Thoracic aorta (tissue), 2 donors: Measurements from ENCODE around the gene APOBEC3A. TPM values are rescaled to one million over a fixed set of nuclear protein-coding genes. Genes with fewer than 3 reads are reported as not detected.

ENCODE experiments used
- ATAC-seq: fragments of 150-250 bp; one replicate; pipeline ENCODE4 v1.8.0; 2017; ENCODE audit warnings: low read depth; ENCODE audit not compliant: insufficient number of reproducible peaks, low FRiP score
- DNase-seq: peaks from one replicate; pipeline ENCODE4 v3.0.0-alpha.2; 2020; ENCODE audit warnings: low spot score
- H3K27ac ChIP-seq, 2 donors: fragments of 200-600 bp; sonication (generic); 1 replicate in 1 of 2; 2 replicates in 1 of 2; pipeline ENCODE4 v1.5.1; 2016; ENCODE audit warnings: mild to moderate bottlenecking in 2 of 2, moderate library complexity in 2 of 2
- H3K27me3 ChIP-seq: fragments of 200-600 bp; sonication (generic); replicated peaks from 2 replicates; pipeline ENCODE4 v1.6.0; 2016; ENCODE audit warnings: mild to moderate bottlenecking; ENCODE audit not compliant: insufficient read depth
- H3K36me3 ChIP-seq: fragments of 200-600 bp; sonication (generic); one replicate; pipeline ENCODE4 v1.5.1; 2016
- H3K4me1 ChIP-seq, 2 donors: fragments of 200-600 bp; sonication (generic); 1 replicate in 1 of 2; 2 replicates in 1 of 2; pipeline versions ENCODE4 v1.5.1 to v1.6.0; 2016; ENCODE audit warnings: low read depth in 2 of 2, mild to moderate bottlenecking in 1 of 2; ENCODE audit not compliant: control insufficient read depth in 1 of 2
- H3K4me3 ChIP-seq: fragments of 200-600 bp; sonication (generic); 2 replicates; pipeline ENCODE4 v1.5.1; 2016; ENCODE audit warnings: mild to moderate bottlenecking
- H3K9me3 ChIP-seq: fragments of 200-600 bp; sonication (generic); 2 replicates; pipeline ENCODE4 v1.5.1; 2016
- total RNA-seq, 2 donors: library from RNA; depleted of rRNA; stranded (reverse); fragments of >200 nt; gene quantifications; one replicate each; pipeline versions ENCODE4 v1.1.0 to v1.2.3, GENCODE V29; 2016
- TF ChIP-seq, protein P1 (sequence below): fragments of 200-600 bp; sonication (generic); IDR thresholded peaks from one replicate; pipeline ENCODE4 v1.5.1; 2019; ENCODE audit warnings: antibody characterized with exemption

APOBEC3A gene
- total RNA-seq, 2 donors from 2014 or later = 0.41 to 5.1 TPM

DNA sequence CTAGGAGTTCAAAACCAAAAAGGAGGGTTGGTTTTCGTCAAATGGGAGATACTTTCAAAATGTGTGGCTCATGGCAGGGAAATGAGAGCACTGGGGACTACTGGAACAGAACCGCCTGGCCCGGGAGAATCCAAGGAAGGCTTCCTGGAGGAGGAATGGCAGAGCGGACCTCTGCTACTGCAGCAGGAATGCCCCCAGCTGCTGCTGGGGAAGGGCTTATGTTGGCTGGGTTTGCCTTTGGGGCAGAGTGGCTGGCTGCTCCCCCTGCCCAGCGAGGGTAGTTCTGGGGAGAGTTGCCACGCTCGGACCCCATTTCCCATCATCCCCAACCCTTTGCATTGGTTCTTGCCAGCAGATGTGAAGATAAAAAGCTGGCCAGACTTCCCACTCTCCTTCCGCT lies 10.6 kb upstream of the APOBEC3A start:
- DNase-seq = no peak

GRCh38 chr22:38947321-38948140 lies 9.9 kb upstream of the APOBEC3A start:
- Histone ChIP-seq H3K36me3 (no peaks in the 10 kb centered on the region), H3K27ac (no peak overlapping the region), H3K4me1 (no peaks in the 10 kb centered on the region), H3K4me3 (no peak overlapping the region), H3K9me3 (no peaks in the 10 kb centered on the region), H3K27me3 (no peaks in the 10 kb centered on the region)
- no peak for ATAC-seq
- no peak for DNase-seq
- TF ChIP-seq, protein P1, sequence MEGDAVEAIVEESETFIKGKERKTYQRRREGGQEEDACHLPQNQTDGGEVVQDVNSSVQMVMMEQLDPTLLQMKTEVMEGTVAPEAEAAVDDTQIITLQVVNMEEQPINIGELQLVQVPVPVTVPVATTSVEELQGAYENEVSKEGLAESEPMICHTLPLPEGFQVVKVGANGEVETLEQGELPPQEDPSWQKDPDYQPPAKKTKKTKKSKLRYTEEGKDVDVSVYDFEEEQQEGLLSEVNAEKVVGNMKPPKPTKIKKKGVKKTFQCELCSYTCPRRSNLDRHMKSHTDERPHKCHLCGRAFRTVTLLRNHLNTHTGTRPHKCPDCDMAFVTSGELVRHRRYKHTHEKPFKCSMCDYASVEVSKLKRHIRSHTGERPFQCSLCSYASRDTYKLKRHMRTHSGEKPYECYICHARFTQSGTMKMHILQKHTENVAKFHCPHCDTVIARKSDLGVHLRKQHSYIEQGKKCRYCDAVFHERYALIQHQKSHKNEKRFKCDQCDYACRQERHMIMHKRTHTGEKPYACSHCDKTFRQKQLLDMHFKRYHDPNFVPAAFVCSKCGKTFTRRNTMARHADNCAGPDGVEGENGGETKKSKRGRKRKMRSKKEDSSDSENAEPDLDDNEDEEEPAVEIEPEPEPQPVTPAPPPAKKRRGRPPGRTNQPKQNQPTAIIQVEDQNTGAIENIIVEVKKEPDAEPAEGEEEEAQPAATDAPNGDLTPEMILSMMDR = no peak

More for the DNA sequence above, 10.6 kb upstream of the APOBEC3A start:
- H3K27me3 ChIP-seq = no peaks in the 10 kb centered on the region
- no peaks in the 10 kb centered on the region for H3K36me3 ChIP-seq
- ATAC-seq = no peak
- no peak overlapping the region for H3K4me3 ChIP-seq
- no peak overlapping the region for H3K27ac ChIP-seq
- H3K9me3 ChIP-seq = no peaks in the 10 kb centered on the region
- TF ChIP-seq, protein P1 = no peak
- H3K4me1 ChIP-seq = no peaks in the 10 kb centered on the region

DNA sequence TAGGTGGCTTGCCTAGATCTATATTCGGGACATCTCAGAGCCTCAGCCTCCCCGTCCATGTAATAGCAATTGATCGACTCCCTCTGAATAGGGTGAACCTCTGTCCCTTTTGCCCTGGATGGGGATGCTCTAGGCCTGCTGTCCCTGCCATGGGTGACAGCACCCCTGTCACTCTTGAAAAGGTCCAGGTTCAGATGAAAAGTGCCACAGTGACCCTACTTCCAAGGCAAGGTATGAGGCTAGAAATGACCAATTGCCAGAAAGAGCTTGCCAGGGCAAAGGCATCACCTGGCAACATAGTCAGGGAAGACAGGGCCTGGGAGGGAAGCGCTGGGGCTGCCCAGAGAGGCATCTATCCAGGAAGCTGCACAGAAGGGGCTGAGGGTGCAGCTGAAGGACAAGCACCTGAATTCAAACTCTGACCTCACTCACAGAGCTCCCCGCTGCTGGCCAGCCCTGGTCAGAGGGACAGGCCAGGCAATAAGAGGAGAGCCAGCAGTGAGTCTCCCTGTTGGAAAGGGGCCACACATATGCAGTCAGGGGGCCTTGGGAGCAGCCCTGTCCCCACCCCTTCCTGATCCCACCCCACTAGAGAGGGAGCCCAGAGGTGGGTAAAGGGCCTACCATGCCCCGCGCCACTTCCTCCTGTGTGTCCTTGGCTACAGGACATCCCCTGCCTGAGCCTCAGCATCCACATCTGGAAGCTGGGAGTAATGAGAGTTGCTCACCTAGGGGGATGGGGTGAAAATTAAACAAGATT lies 9.0 kb upstream of the APOBEC3A start:
- DNase-seq = no peak
- no peak overlapping the region for H3K4me3 ChIP-seq
- no peaks in the 10 kb centered on the region for H3K36me3 ChIP-seq
- ATAC-seq = no peak
- H3K27ac ChIP-seq = no peak overlapping the region
- H3K9me3 ChIP-seq = no peaks in the 10 kb centered on the region
- H3K4me1 ChIP-seq = no peaks in the 10 kb centered on the region
- TF ChIP-seq, protein P1 = no peak
- no peaks in the 10 kb centered on the region for H3K27me3 ChIP-seq

GRCh38 chr22:38949889-38950405 lies 7.5 kb upstream of the APOBEC3A start:
- no peak for ATAC-seq
- Histone ChIP-seq H3K27me3 (no peaks in the 10 kb centered on the region), H3K4me1 (no peaks in the 10 kb centered on the region), H3K36me3 (no peaks in the 10 kb centered on the region), H3K4me3 (no peak overlapping the region), H3K27ac (no peak overlapping the region), H3K9me3 (no peaks in the 10 kb centered on the region)
- no peak for DNase-seq
- TF ChIP-seq, protein P1 = no peak
